Mucosa of rectum (tissue), 2 donors: ENCODE measurements around the gene TMEM131.
"Not testable (repeated sequence)": the region's sequence is repeated elsewhere in the genome, so short reads cannot be mapped to it uniquely, and the experiment has no call there.

ENCODE experiments used
- H3K27ac ChIP-seq, 2 donors: one replicate each; pipeline ENCODE4 v1.7.0; 2013; ENCODE audit warnings: inconsistent platforms in 2 of 2, low read depth in 2 of 2, low read length in 2 of 2
- H3K27me3 ChIP-seq, 2 donors: one replicate each; pipeline ENCODE4 v1.7.0; 2013; ENCODE audit warnings: low read length in 2 of 2; ENCODE audit not compliant: control insufficient read depth in 2 of 2, insufficient read depth in 2 of 2
- H3K36me3 ChIP-seq, 2 donors: one replicate each; pipeline ENCODE4 v1.7.0; 2013; ENCODE audit warnings: low read length in 2 of 2; ENCODE audit not compliant: control insufficient read depth in 2 of 2, insufficient read depth in 2 of 2
- H3K4me1 ChIP-seq, 2 donors: one replicate each; pipeline ENCODE4 v1.7.0; 2013; ENCODE audit warnings: low read length in 2 of 2, mild to moderate bottlenecking in 1 of 2; ENCODE audit not compliant: control insufficient read depth in 2 of 2, insufficient read depth in 2 of 2
- H3K4me3 ChIP-seq, 2 donors: one replicate each; pipeline ENCODE4 v1.7.0; 2013; ENCODE audit warnings: low read length in 2 of 2
- H3K9ac ChIP-seq, 2 donors: one replicate each; pipeline ENCODE4 v1.7.0; 2013; ENCODE audit warnings: low read length in 2 of 2, low read depth in 1 of 2, mild to moderate bottlenecking in 1 of 2
- H3K9me3 ChIP-seq, 2 donors: one replicate each; pipeline ENCODE4 v1.7.0; 2013; ENCODE audit warnings: low read length in 2 of 2; ENCODE audit not compliant: control insufficient read depth in 2 of 2
- donor health status: healthy.
- donor health status: Normal muscosa, but diverticular disease.

Gene TMEM131

DNA sequence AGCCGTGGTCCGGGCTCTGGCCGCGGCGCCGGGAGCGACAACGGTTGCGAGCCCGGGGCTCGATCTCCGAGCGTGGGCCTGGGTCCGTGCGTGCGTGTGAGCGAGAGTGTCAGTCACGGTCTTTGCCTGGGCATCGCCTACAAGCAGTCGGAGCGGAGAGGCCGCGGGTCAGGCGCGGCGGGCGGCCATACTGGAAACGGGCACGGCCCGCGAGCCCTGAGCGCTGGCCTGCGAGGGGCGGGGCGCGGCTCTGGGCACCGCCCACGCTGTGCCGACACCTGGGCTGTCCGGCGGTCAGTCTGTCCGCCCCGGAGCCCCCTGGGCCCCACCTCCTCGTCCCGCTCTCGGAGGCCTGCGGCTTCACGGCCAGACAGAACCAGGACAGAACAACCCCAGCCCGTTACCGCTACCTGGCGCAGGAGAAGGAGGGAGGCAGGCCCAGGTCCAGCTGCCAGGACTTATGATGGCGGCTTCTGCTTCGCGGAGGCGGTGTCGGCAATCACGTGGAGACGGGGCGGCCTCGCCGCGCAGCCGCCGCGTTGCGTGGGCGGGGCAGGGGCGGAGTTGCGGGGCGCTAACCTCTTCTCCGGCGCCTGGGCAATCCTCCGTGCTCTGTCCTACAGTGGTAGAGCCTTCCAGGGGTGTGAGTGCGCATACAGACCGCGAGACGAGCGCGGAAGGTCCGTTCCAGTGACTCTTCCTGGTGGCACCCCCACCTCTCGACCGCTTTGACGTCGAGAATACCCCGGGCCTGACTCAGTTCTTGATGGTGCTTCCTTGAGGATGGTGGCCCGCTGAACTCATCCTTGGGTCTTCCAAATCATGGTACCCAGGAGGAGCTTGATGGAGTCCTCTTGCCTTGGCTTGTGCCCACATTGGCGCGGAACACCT, at the start of gene TMEM131:
TSS of gene TMEM131 (minus strand) at position 215 of the 891 bp plus-strand sequence. CDS start 286 bp downstream, outside the sequence.
- Histone ChIP-seq H3K4me1 (peaks cover 5 to 21% of the 10 kb centered on the region in 2 donors), H3K27me3 (no peaks in the 10 kb centered on the region), H3K9me3 (no peaks in the 10 kb centered on the region), H3K36me3 (no peaks in the 10 kb centered on the region), H3K4me3 (peak within 1 kb of the TSS; percentile 94), H3K9ac (peak within 1 kb of the TSS; percentile 93 to 94), H3K27ac (peak within 1 kb of the TSS; percentile 96 to 97)

DNA sequence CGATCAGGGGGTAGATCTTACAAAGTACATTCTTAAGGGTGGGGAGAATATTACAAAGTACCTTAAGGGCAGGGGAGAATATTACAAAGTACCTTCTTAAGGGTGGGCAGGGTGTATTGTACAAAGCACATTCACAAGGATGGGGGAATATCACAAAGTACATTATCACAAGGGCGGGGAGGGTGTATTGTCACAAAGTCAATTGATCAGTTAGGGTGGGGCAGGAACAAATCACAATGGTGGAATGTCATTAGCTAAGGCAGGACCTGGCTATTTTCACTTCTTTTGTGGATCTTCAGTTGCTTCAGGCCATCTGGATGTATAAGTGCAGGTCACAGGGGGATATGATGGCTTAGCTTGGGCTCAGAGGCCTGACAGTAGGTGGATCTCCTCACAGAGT, 49.0 kb upstream of the TMEM131 start:
- H3K9ac ChIP-seq, H3K27ac ChIP-seq, H3K36me3 ChIP-seq, H3K9me3 ChIP-seq, H3K27me3 ChIP-seq, H3K4me3 ChIP-seq: not testable (repeated sequence)
- peaks cover 11 to 12% of the 10 kb centered on the region in 2 donors for H3K4me1 ChIP-seq

- Histone ChIP-seq H3K4me3 (no peak overlapping the region), H3K27ac (no peak overlapping the region), H3K9me3 (peaks cover 0 to 5% of the 10 kb centered on the region in 2 donors), H3K9ac (no peak overlapping the region), H3K4me1 (peaks cover 15 to 18% of the 10 kb centered on the region in 2 donors), H3K27me3 (no peaks in the 10 kb centered on the region), H3K36me3 (no peaks in the 10 kb centered on the region)
Measured at GRCh38 chr2:98043101-98043500, 47.4 kb upstream of the TMEM131 start.

- Histone ChIP-seq H3K9me3 (peaks cover 0 to 5% of the 10 kb centered on the region in 2 donors), H3K36me3 (no peaks in the 10 kb centered on the region), H3K4me1 (peaks cover 29 to 39% of the 10 kb centered on the region in 2 donors), H3K4me3 (no peak overlapping the region), H3K27me3 (no peaks in the 10 kb centered on the region), H3K9ac (no peak overlapping the region), H3K27ac (no peak overlapping the region)
Measured at GRCh38 chr2:98040331-98040939, 44.7 kb upstream of the TMEM131 start.

- H3K27me3 ChIP-seq, result no peaks in the 10 kb centered on the region
- H3K36me3 ChIP-seq, result no peaks in the 10 kb centered on the region
- H3K4me3 ChIP-seq, result no peak overlapping the region
- peak overlapping the region in 1 of 2 donors; percentile 35 for H3K27ac ChIP-seq
- H3K4me1 ChIP-seq, result peaks cover 29 to 44% of the 10 kb centered on the region in 2 donors
- no peaks in the 10 kb centered on the region for H3K9me3 ChIP-seq
- no peak overlapping the region for H3K9ac ChIP-seq
Measured at GRCh38 chr2:98039085-98039756, 43.5 kb upstream of the TMEM131 start.

- Histone ChIP-seq H3K9me3 (no peaks in the 10 kb centered on the region), H3K4me1 (peaks cover 29 to 49% of the 10 kb centered on the region in 2 donors), H3K4me3 (no peak overlapping the region), H3K36me3 (no peaks in the 10 kb centered on the region), H3K27ac (no peak overlapping the region), H3K27me3 (no peaks in the 10 kb centered on the region), H3K9ac (no peak overlapping the region)
Measured at GRCh38 chr2:98037666-98038336, 42.1 kb upstream of the TMEM131 start.

- Histone ChIP-seq H3K27me3 (no peaks in the 10 kb centered on the region), H3K9ac (no peak overlapping the region), H3K4me3 (no peak overlapping the region), H3K9me3 (no peaks in the 10 kb centered on the region), H3K27ac (peak overlapping the region in 1 of 2 donors; percentile 62), H3K36me3 (no peaks in the 10 kb centered on the region), H3K4me1 (peaks cover 29 to 49% of the 10 kb centered on the region in 2 donors)
Measured at GRCh38 chr2:98037206-98037605, 41.5 kb upstream of the TMEM131 start.

DNA sequence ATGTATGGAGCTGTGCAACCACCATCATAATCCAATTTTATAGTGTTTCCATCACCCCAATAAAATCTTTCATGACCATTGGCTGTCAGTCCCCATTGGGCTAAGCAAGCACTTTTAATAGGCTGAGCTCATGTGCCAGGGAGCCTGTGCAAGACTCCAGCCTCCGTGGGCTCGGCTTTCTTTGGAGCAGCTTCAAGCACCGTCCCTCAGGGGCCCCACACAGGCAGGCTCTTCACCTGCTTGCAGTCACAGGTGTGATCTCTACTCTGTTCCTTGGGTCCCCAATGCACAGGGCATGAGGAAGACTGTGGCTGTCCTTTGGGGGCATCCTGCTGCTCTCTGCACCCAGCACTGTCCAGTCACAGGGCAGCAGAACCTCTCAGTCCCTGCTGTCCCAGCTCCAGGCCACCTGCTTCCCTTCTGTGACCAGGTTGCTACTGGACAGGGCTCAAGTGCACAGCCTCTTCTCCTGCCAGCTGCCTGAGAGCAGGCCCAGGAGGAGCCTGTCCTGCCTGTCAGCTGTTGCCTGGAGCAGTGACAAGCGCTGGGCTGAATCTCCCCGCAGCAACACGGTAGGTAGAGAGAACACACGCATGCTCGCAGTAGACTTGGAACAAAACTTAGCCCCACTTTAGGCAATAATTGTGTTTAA, 40.7 kb upstream of the TMEM131 start:
- no peaks in the 10 kb centered on the region for H3K36me3 ChIP-seq
- no peaks in the 10 kb centered on the region for H3K27me3 ChIP-seq
- peak overlapping the region in 1 of 2 donors; percentile 20 for H3K9ac ChIP-seq
- no peaks in the 10 kb centered on the region for H3K9me3 ChIP-seq
- H3K4me3 ChIP-seq, result peak overlapping the region in 1 of 2 donors; percentile 14
- H3K4me1 ChIP-seq, result peaks cover 29 to 49% of the 10 kb centered on the region in 2 donors
- peak overlapping the region; percentile 34 to 62 for H3K27ac ChIP-seq

DNA sequence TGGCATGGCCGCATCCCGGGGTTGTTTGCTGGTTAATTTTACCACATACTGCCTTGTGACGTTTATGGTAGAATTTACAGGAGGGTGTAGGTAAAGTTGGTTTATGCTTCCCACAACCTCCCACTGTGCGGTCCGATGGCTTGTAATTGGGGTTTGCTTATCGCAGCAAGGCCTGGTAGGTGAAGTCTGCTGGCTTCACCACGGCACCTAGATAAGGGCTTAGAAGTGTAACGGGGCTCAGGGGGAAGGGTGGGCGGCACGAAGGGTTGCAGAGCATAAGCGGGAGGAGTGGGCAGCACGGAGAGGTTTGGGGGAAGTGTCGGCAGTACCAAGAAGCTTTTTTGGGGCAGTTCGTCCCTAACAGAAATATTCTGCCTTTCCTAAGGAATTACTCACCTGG, 39.0 kb upstream of the TMEM131 start:
- Histone ChIP-seq H3K9me3 (no peaks in the 10 kb centered on the region), H3K36me3 (no peaks in the 10 kb centered on the region), H3K27ac (no peak overlapping the region), H3K27me3 (no peaks in the 10 kb centered on the region), H3K9ac (no peak overlapping the region), H3K4me3 (no peak overlapping the region), H3K4me1 (peaks cover 21 to 46% of the 10 kb centered on the region in 2 donors)
